PFSK-1 (cell line): ENCODE data around the gene OLFM3.

Experiments used
- FOXP2 ChIP-seq: optimal IDR thresholded peaks from 2 replicates; pipeline ENCODE3; 2011; ENCODE audit warnings: borderline replicate concordance, control low read depth, inconsistent platforms; ENCODE audit not compliant: insufficient read depth; ENCODE audit errors: extremely low read length, extremely low read depth
- POLR2AphosphoS5 ChIP-seq: IDR thresholded peaks from 2 replicates; pipeline ENCODE4 v1.6.1; 2012; ENCODE audit warnings: low read depth, mild to moderate bottlenecking, control low read depth, low read length, moderate library complexity
- SIN3A ChIP-seq: IDR thresholded peaks from 2 replicates; pipeline ENCODE4 v1.6.1; 2012; ENCODE audit warnings: mild to moderate bottlenecking, low read length, moderate library complexity, borderline replicate concordance; ENCODE audit not compliant: insufficient read depth
- TAF1 ChIP-seq: IDR thresholded peaks from 2 replicates; pipeline ENCODE4 v1.6.1; 2012; ENCODE audit warnings: low read length, control low read depth, borderline replicate concordance; ENCODE audit not compliant: insufficient read depth
- TF ChIP-seq, protein P1 (sequence below), 2 experiments: IDR thresholded peaks; 2 replicates each; pipeline versions ENCODE4 v1.6.1 to v1.8.0; 2011 to 2012; ENCODE audit warnings: low read depth in 2 of 2, low read length in 2 of 2, control low read depth in 1 of 2, inconsistent platforms in 1 of 2, mild to moderate bottlenecking in 1 of 2, moderate library complexity in 1 of 2; ENCODE audit not compliant: insufficient read depth in 1 of 2

Gene OLFM3

DNA sequence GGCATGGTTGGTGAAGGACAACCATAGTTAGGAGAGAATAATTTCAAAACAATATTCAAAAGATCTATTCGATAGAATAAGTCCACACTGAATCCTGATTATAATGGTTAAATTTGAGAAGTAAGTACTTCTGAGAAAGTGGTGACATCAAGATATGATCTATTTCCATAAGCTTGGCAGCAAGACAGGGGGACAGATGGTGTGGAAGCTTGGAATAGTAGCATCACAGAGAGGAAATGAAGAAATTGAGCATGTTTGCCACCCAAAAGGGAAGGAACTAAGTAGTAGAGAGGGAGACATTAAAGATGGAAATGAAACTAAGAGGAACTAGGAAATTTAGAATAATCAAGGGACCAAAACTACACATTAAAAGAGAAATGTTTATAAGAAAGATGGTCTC, 94.5 kb downstream of the OLFM3 start:
- TF ChIP-seq FOXP2: no peak
- TF ChIP-seq, protein P1, sequence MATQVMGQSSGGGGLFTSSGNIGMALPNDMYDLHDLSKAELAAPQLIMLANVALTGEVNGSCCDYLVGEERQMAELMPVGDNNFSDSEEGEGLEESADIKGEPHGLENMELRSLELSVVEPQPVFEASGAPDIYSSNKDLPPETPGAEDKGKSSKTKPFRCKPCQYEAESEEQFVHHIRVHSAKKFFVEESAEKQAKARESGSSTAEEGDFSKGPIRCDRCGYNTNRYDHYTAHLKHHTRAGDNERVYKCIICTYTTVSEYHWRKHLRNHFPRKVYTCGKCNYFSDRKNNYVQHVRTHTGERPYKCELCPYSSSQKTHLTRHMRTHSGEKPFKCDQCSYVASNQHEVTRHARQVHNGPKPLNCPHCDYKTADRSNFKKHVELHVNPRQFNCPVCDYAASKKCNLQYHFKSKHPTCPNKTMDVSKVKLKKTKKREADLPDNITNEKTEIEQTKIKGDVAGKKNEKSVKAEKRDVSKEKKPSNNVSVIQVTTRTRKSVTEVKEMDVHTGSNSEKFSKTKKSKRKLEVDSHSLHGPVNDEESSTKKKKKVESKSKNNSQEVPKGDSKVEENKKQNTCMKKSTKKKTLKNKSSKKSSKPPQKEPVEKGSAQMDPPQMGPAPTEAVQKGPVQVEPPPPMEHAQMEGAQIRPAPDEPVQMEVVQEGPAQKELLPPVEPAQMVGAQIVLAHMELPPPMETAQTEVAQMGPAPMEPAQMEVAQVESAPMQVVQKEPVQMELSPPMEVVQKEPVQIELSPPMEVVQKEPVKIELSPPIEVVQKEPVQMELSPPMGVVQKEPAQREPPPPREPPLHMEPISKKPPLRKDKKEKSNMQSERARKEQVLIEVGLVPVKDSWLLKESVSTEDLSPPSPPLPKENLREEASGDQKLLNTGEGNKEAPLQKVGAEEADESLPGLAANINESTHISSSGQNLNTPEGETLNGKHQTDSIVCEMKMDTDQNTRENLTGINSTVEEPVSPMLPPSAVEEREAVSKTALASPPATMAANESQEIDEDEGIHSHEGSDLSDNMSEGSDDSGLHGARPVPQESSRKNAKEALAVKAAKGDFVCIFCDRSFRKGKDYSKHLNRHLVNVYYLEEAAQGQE (IDR thresholded peaks at IDR 0.05; ENCODE audit: insufficient read depth in 1 of 2, low read depth in 2 of 2, low read length in 2 of 2): no peak
- no peak for TF ChIP-seq TAF1
- TF ChIP-seq SIN3A: no peak
- TF ChIP-seq POLR2AphosphoS5: no peak

DNA sequence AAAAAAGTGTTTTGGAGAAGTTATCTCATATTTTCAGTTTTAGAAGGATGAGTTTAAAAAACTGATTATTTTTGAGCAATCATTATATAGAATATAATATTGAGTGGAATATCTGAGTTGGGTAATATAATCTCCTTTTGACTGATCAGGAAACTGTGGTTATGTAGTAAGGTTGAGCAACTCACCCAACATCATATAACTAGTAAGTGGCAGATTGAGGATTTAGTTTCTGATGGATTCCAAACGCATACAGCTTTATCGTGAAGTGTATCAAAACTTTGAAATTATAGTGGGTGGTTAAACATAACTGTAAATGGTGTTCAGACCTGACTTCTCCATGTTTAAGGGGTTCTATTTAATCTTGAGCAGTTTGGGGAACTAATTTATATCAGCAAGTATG, 98.6 kb downstream of the OLFM3 start:
- TF ChIP-seq POLR2AphosphoS5 (no peak), SIN3A (no peak), FOXP2 (no peak), TAF1 (no peak)
- TF ChIP-seq, protein P1 (IDR thresholded peaks at IDR 0.05; ENCODE audit: insufficient read depth in 1 of 2, low read depth in 2 of 2, low read length in 2 of 2): no peak

DNA sequence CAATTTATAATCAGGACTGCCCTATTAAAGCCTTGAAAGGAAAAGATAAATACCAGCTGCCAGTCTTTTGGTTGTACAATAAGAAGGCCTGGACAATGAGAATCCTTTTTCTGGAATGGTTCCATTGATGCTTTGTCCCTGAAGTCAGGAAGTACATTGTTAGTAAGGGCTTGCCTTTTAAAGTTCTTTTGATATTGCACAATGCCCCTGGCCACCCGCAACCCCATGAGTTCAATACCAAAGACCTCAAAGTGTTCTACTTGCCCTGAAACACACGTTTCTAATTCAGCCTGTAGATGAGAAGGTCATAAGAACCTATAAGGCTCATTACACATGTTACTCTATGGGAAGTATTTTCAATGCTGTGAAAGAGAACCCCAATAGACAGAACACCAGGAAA, 112.1 kb downstream of the OLFM3 start:
- TF ChIP-seq SIN3A: no peak

DNA sequence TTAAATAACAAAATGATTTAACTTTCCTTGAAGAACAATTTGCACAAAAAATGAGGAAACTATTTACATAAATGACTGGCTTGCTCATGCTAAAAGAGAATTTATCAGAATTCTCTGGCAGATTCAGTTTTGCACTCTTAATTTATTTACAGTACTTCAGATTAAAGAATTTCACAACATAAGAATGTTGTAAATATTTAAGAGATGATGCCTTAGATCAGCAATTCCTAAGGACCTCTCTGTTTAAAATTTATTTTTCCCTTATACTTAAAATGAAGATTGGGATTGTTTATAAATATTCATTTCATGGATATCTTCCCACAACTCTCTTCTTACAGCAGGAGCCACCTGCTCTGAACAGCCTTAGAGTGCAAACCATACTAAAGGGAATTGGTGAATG, 120.8 kb downstream of the OLFM3 start:
- TF ChIP-seq, protein P1 (IDR thresholded peaks at IDR 0.05; ENCODE audit: insufficient read depth in 1 of 2, low read depth in 2 of 2, low read length in 2 of 2): no peak
- TF ChIP-seq TAF1 (no peak), SIN3A (no peak), FOXP2 (no peak), POLR2AphosphoS5 (no peak)

DNA sequence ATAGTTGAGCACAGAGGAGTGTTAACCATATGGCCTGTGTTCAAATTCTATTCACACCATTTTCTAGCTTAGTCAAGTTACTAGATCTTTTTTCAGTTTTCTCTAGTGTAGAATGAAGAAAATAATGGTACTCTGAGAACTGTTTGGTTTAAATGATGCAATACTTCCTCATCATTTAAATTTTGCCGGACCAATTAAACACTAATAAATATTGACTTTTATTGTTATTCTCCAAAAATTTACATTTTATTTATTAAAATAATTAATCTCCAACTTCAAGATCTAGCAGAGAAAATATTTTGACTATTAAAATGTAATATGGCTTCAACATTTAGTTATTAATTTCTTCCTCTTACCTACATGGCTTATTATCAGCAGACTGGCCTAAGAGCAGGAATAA, 123.1 kb downstream of the OLFM3 start:
- TF ChIP-seq TAF1 (no peak), POLR2AphosphoS5 (no peak), FOXP2 (no peak), SIN3A (no peak)
- TF ChIP-seq, protein P1 (IDR thresholded peaks at IDR 0.05; ENCODE audit: insufficient read depth in 1 of 2, low read depth in 2 of 2, low read length in 2 of 2): no peak
